Lower leg skin (tissue), 3 donors: ENCODE measurements around the gene NBPF20.
"Not testable (repeated sequence)": the region's sequence is repeated elsewhere in the genome, so short reads cannot be mapped to it uniquely, and the experiment has no call there.

Experiments used
- POLR2A ChIP-seq, 2 donors: fragments of 450-650 bp; IDR thresholded peaks; one replicate each; pipeline ENCODE4 v1.6.1; 2016 to 2017; ENCODE audit warnings: antibody characterized with exemption in 2 of 2, mild to moderate bottlenecking in 1 of 2, moderate library complexity in 1 of 2
- TF ChIP-seq, protein P1 (sequence below), 3 donors: fragments of 450-650 bp; IDR thresholded peaks; one replicate each; pipeline ENCODE4 v1.5.1; 2016; ENCODE audit warnings: antibody characterized with exemption in 3 of 3, mild to moderate bottlenecking in 3 of 3, moderate library complexity in 2 of 3

DNA sequence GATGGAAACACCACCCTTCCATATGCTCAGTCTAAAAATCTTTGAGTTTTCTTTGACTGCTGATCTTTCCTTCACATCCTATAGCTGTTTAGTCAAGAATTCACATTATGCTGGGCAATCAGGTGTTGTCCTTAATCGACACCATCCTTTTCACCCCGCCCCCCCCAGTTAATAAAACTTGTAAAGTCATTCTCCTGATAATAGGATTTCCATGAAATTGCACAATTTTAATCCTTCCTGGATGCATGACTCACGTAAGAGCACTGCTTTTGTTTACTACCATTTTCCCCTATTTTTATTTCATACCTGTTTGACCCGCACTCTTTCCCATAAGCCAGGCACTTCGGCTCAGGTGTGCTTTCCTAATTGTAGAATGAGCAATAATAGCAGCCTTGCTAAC, 16.9 kb upstream of the NBPF20 start:
- not testable (repeated sequence) for TF ChIP-seq POLR2A (IDR thresholded peaks at IDR 0.05)
- TF ChIP-seq, protein P1, sequence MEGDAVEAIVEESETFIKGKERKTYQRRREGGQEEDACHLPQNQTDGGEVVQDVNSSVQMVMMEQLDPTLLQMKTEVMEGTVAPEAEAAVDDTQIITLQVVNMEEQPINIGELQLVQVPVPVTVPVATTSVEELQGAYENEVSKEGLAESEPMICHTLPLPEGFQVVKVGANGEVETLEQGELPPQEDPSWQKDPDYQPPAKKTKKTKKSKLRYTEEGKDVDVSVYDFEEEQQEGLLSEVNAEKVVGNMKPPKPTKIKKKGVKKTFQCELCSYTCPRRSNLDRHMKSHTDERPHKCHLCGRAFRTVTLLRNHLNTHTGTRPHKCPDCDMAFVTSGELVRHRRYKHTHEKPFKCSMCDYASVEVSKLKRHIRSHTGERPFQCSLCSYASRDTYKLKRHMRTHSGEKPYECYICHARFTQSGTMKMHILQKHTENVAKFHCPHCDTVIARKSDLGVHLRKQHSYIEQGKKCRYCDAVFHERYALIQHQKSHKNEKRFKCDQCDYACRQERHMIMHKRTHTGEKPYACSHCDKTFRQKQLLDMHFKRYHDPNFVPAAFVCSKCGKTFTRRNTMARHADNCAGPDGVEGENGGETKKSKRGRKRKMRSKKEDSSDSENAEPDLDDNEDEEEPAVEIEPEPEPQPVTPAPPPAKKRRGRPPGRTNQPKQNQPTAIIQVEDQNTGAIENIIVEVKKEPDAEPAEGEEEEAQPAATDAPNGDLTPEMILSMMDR (IDR thresholded peaks at IDR 0.05) = not testable (repeated sequence)
